ENCODE results near the gene GALNT2. TPM values are rescaled to one million over a fixed set of nuclear protein-coding genes. Genes with fewer than 3 reads are reported as not detected.

The GALNT2 gene
- total and polyA plus RNA-seq, 4 donors: 47.5 to 182 (median 114) TPM

DNA sequence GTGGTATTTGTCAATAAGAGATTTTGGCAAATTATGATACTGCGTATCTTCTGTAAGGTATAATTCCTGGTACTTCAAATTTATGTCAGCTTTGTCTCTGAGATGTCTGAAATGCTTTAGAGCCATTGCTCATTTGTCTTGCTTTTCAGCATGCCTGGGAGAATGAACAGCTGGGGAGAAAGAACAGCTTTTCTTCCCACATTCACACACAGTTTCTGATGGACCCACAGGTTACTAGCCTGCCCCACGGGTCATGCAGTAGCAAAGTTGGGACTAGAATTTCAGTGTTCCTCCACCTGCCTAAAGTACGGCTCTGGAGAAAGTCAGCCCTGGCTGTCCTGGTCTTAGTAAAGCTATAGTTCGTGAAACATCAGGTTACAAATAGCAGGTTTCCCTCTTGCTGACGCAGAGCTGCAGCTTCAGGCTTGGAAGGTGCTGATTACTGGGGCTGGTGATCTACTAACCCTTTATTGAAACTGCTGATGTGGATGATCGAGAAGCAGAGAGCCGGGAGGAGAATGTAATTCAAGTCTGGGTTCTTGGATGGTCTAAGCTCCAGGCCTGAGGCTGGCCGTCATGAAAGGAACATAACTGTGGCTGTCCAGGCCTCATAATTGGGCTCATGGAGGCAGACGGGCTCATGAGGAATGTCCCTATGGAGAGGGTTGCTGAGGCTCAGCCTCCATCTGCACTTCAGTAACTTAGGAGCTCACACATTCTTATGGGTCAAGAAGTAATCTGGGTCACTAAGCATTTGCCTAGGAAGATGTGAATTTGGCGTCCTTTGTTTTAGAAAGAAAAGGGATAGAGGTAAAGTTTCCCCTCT is 12.4 kb downstream of the GALNT2 start:
- no peak overlapping the region for H3K27ac ChIP-seq (ENCODE audit: low read depth in 1 of 2, low read length in 2 of 2)
- 95% methylated on average over 10 of the region's 10 CpGs for WGBS
- peaks cover 0 to 9% (median 3%) of the 10 kb centered on the region in 4 donors for H3K4me1 ChIP-seq (ENCODE audit: control insufficient read depth in 4 of 4, insufficient read depth in 4 of 4, low read length in 3 of 4)
- DNase-seq (ENCODE audit: low spot score): no peak
- peaks cover 0 to 12% (median 6%) of the 10 kb centered on the region in 4 donors for H3K36me3 ChIP-seq (ENCODE audit: control insufficient read depth in 4 of 4, insufficient read depth in 3 of 4, low read depth in 1 of 4, low read length in 3 of 4)
- no peak overlapping the region for H3K4me3 ChIP-seq (ENCODE audit: low read depth in 1 of 3, low read length in 3 of 3)
- H3K9me3 ChIP-seq (ENCODE audit: control insufficient read depth in 4 of 4, low read length in 3 of 4): no peaks in the 10 kb centered on the region
- no peaks in the 10 kb centered on the region for H3K27me3 ChIP-seq (ENCODE audit: control insufficient read depth in 4 of 4, insufficient read depth in 4 of 4, low read length in 3 of 4)
- TF ChIP-seq EGR1 (IDR thresholded peaks at IDR 0.05; ENCODE audit: low read depth in 2 of 2): no peak
- no peak for TF ChIP-seq RXRA (IDR thresholded peaks at IDR 0.05)
- TF ChIP-seq NR2F2 (IDR thresholded peaks at IDR 0.05): no peak
- TF ChIP-seq RAD21 (IDR thresholded peaks at IDR 0.05): no peak
- TF ChIP-seq ZBTB33 (IDR thresholded peaks at IDR 0.05): no peak
- no peak for TF ChIP-seq ATF3 (IDR thresholded peaks at IDR 0.05)
- no peak for TF ChIP-seq GABPA (IDR thresholded peaks at IDR 0.05 in 1 of 2, conservative IDR thresholded peaks at IDR 0.05 in 1 of 2)
- TF ChIP-seq JUND (IDR thresholded peaks at IDR 0.05): no peak
- TF ChIP-seq SP1 (IDR thresholded peaks at IDR 0.05): no peak
- no peak for TF ChIP-seq FOXA1 (IDR thresholded peaks at IDR 0.05)
- no peak for TF ChIP-seq CTCF (IDR thresholded peaks at IDR 0.05; ENCODE audit: low read depth, low read length, missing input control)
- TF ChIP-seq TAF1 (conservative IDR thresholded peaks at IDR 0.05): no peak
- TF ChIP-seq HNF4G (IDR thresholded peaks at IDR 0.05): no peak
- TF ChIP-seq MAX (IDR thresholded peaks at IDR 0.05): no peak
- TF ChIP-seq, protein P1, sequence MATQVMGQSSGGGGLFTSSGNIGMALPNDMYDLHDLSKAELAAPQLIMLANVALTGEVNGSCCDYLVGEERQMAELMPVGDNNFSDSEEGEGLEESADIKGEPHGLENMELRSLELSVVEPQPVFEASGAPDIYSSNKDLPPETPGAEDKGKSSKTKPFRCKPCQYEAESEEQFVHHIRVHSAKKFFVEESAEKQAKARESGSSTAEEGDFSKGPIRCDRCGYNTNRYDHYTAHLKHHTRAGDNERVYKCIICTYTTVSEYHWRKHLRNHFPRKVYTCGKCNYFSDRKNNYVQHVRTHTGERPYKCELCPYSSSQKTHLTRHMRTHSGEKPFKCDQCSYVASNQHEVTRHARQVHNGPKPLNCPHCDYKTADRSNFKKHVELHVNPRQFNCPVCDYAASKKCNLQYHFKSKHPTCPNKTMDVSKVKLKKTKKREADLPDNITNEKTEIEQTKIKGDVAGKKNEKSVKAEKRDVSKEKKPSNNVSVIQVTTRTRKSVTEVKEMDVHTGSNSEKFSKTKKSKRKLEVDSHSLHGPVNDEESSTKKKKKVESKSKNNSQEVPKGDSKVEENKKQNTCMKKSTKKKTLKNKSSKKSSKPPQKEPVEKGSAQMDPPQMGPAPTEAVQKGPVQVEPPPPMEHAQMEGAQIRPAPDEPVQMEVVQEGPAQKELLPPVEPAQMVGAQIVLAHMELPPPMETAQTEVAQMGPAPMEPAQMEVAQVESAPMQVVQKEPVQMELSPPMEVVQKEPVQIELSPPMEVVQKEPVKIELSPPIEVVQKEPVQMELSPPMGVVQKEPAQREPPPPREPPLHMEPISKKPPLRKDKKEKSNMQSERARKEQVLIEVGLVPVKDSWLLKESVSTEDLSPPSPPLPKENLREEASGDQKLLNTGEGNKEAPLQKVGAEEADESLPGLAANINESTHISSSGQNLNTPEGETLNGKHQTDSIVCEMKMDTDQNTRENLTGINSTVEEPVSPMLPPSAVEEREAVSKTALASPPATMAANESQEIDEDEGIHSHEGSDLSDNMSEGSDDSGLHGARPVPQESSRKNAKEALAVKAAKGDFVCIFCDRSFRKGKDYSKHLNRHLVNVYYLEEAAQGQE (IDR thresholded peaks at IDR 0.05): no peak
- TF ChIP-seq FOXA2 (IDR thresholded peaks at IDR 0.05): no peak
- TF ChIP-seq HNF4A (conservative IDR thresholded peaks at IDR 0.05): no peak
- no peak for TF ChIP-seq YY1 (IDR thresholded peaks at IDR 0.05)
- no peak overlapping the region for H3K9ac ChIP-seq (ENCODE audit: low read depth in 1 of 2, low read length in 2 of 2)
